GM12892 (cell line): Measurements from ENCODE around the gene MTA2.

ENCODE experiments used
- POLR2A ChIP-seq: IDR thresholded peaks from 2 replicates; pipeline ENCODE4 v1.6.1; 2011; ENCODE audit warnings: low read depth, low read length, control low read depth
- POLR2AphosphoS5 ChIP-seq: IDR thresholded peaks from 2 replicates; pipeline ENCODE4 v1.6.1; 2011; ENCODE audit warnings: low read depth, low read length, control low read depth

- TF ChIP-seq POLR2A: peak; percentile 33; the same call in 1 of the 2 replicates
- peak; percentile 77 for TF ChIP-seq POLR2AphosphoS5
Observed at GRCh38 chr11:62599069-62599696, 2.5 kb downstream of the MTA2 start.
